OCI-LY7 (cell line): Measurements from ENCODE around the gene CUX1. TPM values are rescaled to one million over a fixed set of nuclear protein-coding genes. Genes with fewer than 3 reads are reported as not detected.

Experiments used
- BruUV-seq: library from RNA; stranded (reverse); fragments of 400-500 nt; replicated peaks from 2 replicates; lab custom pipeline; 2021; lab: Mats Ljungman, UMichigan
- CTCF ChIA-PET: fragments of 300-600 bp; sonication (Branson Sonifier 250); formaldehyde crosslinking; loops from one replicate; lab custom pipeline; 2022; ENCODE audit warnings: antibody characterized with exemption; ENCODE audit not compliant: unreplicated experiment; lab: Charles Lee
- POLR2A ChIA-PET: fragments of 300-600 bp; sonication (Branson Sonifier 250); formaldehyde crosslinking; loops from one replicate; lab custom pipeline; 2022; ENCODE audit warnings: antibody characterized with exemption; lab: Charles Lee
- DNase-seq: peaks from one replicate; pipeline ENCODE4 v3.0.0-alpha.2; 2015; ENCODE audit warnings: low spot score
- H2AFZ ChIP-seq: fragments of 200-600 bp; sonication (generic), shearing (Covaris generic); 2 replicates; pipeline ENCODE4 v1.6.1; 2014; ENCODE audit warnings: mild to moderate bottlenecking, antibody characterized with exemption, low read length, moderate library complexity
- H3K27ac ChIP-seq: fragments of 200-600 bp; sonication (generic); 2 replicates; pipeline ENCODE4 v1.5.1; 2014; ENCODE audit warnings: mixed run types, low read depth, mild to moderate bottlenecking, moderate library complexity, low read length, inconsistent platforms; ENCODE audit not compliant: poor library complexity, severe bottlenecking
- H3K36me3 ChIP-seq: fragments of 200-600 bp; sonication (generic); 2 replicates; pipeline ENCODE4 v1.6.1; 2014; ENCODE audit warnings: mild to moderate bottlenecking, antibody characterized with exemption, low read length, moderate library complexity, mixed read lengths; ENCODE audit not compliant: insufficient read depth
- H3K4me1 ChIP-seq: fragments of 200-600 bp; sonication (generic); 2 replicates; pipeline ENCODE4 v1.5.1; 2014; ENCODE audit warnings: mild to moderate bottlenecking, low read length; ENCODE audit not compliant: insufficient read depth, poor library complexity, severe bottlenecking
- H3K4me2 ChIP-seq: fragments of 200-600 bp; sonication (generic); 2 replicates; pipeline ENCODE4 v1.6.1; 2014; ENCODE audit warnings: mild to moderate bottlenecking, low read length
- H3K4me3 ChIP-seq: fragments of 200-600 bp; sonication (generic); 2 replicates; pipeline ENCODE4 v1.5.1; 2014; ENCODE audit warnings: mild to moderate bottlenecking, low read depth, low read length; ENCODE audit not compliant: poor library complexity, severe bottlenecking
- H3K79me2 ChIP-seq: fragments of 200-600 bp; sonication (generic); 2 replicates; pipeline ENCODE4 v1.6.1; 2016; ENCODE audit warnings: low read depth, mild to moderate bottlenecking, low read length, moderate library complexity, mixed read lengths; ENCODE audit not compliant: insufficient read depth
- H3K9me2 ChIP-seq: fragments of 200-600 bp; sonication (generic); 2 replicates; pipeline ENCODE4 v1.6.1; 2016; ENCODE audit warnings: mild to moderate bottlenecking, low read length, mixed read lengths; ENCODE audit not compliant: insufficient read depth
- H3K9me3 ChIP-seq: fragments of 200-600 bp; sonication (generic); 2 replicates; pipeline ENCODE4 v1.6.1; 2014; ENCODE audit warnings: mild to moderate bottlenecking, mixed run types, low read length, mixed read lengths
- H4K20me1 ChIP-seq: fragments of 200-600 bp; sonication (generic); 2 replicates; pipeline ENCODE4 v1.6.1; 2014; ENCODE audit warnings: mild to moderate bottlenecking, antibody characterized with exemption, low read length, moderate library complexity, mixed read lengths; ENCODE audit not compliant: insufficient read depth
- EZH2phosphoT487 ChIP-seq: fragments of 200-600 bp; sonication (generic); IDR thresholded peaks from 2 replicates; pipeline ENCODE4 v1.6.1; 2018; ENCODE audit warnings: low read depth, borderline replicate concordance, mild to moderate bottlenecking, mixed run types, antibody characterized with exemption, low read length, moderate library complexity, mixed read lengths
- intact Hi-C: fragments of 100-400 bp; cut with micrococcal nuclease; formaldehyde crosslinking; loops from one replicate; pipeline ENCODE4 v1.10.0; 2022; ENCODE audit not compliant: unreplicated experiment
- total RNA-seq, 2 experiments: library from RNA; depleted of rRNA in 1 of 2; stranded (reverse); fragments of >200 nt in 1 of 2; shearing (Covaris generic) in 1 of 2; gene quantifications; 2 replicates each; pipeline ENCODE4 v1.2.3, GENCODE V29; 2014 to 2022
- TF ChIP-seq, protein P1 (sequence below): fragments of 200-600 bp; sonication (generic); conservative IDR thresholded peaks from 2 replicates; pipeline ENCODE4 v1.5.1; 2014; ENCODE audit warnings: mild to moderate bottlenecking, antibody characterized with exemption, low read length, moderate library complexity, mixed read lengths

Gene CUX1
- total RNA-seq, 2 experiments from 2014 or later = 143 to 199 TPM

DNA sequence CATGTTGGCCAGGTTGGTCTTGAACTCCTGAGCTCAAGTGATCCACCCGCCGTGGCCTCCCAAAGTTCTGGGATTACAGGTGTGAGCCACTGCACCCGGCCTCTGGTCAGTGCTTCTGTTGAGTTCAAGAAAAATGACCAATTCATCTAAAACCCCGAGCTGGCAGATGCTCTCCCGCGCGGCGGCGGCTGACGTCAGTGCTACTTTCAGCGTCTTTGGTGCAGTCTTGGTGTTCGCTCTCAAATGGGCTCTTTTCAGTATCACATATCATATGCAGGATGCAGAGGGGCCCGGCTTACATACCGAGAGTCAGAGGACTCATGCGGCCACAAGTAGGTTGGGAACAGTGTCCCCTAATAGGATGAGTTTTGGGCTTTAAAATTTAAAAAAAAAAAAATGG is 125.9 kb downstream of the CUX1 start:
- Histone ChIP-seq H3K4me3 (no peak overlapping the region), H3K9me3 (no peaks in the 10 kb centered on the region), H3K27ac (no peak overlapping the region), H3K4me2 (no peak overlapping the region), H3K9me2 (no peaks in the 10 kb centered on the region), H3K4me1 (peaks cover 83% of the 10 kb centered on the region), H3K36me3 (peaks cover 55% of the 10 kb centered on the region), H2AFZ (no peak overlapping the region), H3K79me2 (peaks cover 97% of the 10 kb centered on the region), H4K20me1 (peaks cover 13% of the 10 kb centered on the region)
- BruUV-seq = no TSS peak
- POLR2A ChIA-PET = interaction anchor here (0.7 to 0.9 kb wide), 2 partner anchors 73 to 456 kb away, joined by 4 read pairs; no protein-coding TSS in a partner anchor
- no peak for TF ChIP-seq EZH2phosphoT487
- TF ChIP-seq, protein P1, sequence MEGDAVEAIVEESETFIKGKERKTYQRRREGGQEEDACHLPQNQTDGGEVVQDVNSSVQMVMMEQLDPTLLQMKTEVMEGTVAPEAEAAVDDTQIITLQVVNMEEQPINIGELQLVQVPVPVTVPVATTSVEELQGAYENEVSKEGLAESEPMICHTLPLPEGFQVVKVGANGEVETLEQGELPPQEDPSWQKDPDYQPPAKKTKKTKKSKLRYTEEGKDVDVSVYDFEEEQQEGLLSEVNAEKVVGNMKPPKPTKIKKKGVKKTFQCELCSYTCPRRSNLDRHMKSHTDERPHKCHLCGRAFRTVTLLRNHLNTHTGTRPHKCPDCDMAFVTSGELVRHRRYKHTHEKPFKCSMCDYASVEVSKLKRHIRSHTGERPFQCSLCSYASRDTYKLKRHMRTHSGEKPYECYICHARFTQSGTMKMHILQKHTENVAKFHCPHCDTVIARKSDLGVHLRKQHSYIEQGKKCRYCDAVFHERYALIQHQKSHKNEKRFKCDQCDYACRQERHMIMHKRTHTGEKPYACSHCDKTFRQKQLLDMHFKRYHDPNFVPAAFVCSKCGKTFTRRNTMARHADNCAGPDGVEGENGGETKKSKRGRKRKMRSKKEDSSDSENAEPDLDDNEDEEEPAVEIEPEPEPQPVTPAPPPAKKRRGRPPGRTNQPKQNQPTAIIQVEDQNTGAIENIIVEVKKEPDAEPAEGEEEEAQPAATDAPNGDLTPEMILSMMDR = no peak
- DNase-seq = no peak
- CTCF ChIA-PET = no interaction called here
- intact Hi-C loops = no loop called here

GRCh38 chr7:101943889-101944600 is 126.6 kb downstream of the CUX1 start:
- Histone ChIP-seq H3K9me2 (no peaks in the 10 kb centered on the region), H4K20me1 (peaks cover 13% of the 10 kb centered on the region), H3K79me2 (peaks cover 98% of the 10 kb centered on the region), H3K4me1 (peaks cover 77% of the 10 kb centered on the region), H3K36me3 (peaks cover 60% of the 10 kb centered on the region), H2AFZ (no peak overlapping the region), H3K4me2 (0 out of 2 replicates have a peak overlapping the region, but pooled peaks have one; percentile 17), H3K9me3 (no peaks in the 10 kb centered on the region), H3K4me3 (no peak overlapping the region), H3K27ac (no peak overlapping the region)
- ChIA-PET POLR2A (interaction anchor here (0.7 kb wide), 2 partner anchors 10 kb away, joined by 3 read pairs; no protein-coding TSS in a partner anchor), CTCF (no interaction called here)
- DNase-seq = no peak
- TF ChIP-seq EZH2phosphoT487 = no peak
- TF ChIP-seq, protein P1 = no peak
- BruUV-seq = no TSS peak
- intact Hi-C loops = no loop called here

GRCh38 chr7:101944611-101945010 is 127.2 kb downstream of the CUX1 start:
- H3K36me3 ChIP-seq = peaks cover 61% of the 10 kb centered on the region
- ChIA-PET CTCF (no interaction called here), POLR2A (interaction anchor here (0.6 to 0.7 kb wide), 3 partner anchors 10 to 928 kb away, joined by 3 read pairs; no protein-coding TSS in a partner anchor)
- no peak for DNase-seq
- H3K9me2 ChIP-seq = no peaks in the 10 kb centered on the region
- H3K27ac ChIP-seq = no peak overlapping the region
- H3K4me2 ChIP-seq = no peak overlapping the region
- no peak for TF ChIP-seq EZH2phosphoT487
- TF ChIP-seq, protein P1 = no peak
- peaks cover 72% of the 10 kb centered on the region for H3K4me1 ChIP-seq
- peaks cover 97% of the 10 kb centered on the region for H3K79me2 ChIP-seq
- H4K20me1 ChIP-seq = peaks cover 13% of the 10 kb centered on the region
- H3K9me3 ChIP-seq = no peaks in the 10 kb centered on the region
- no peak overlapping the region for H2AFZ ChIP-seq
- intact Hi-C loops = no loop called here
- no peak overlapping the region for H3K4me3 ChIP-seq
- no TSS peak for BruUV-seq
